GM23338 (cell line): ENCODE measurements around the gene FRMD4A. TPM values are rescaled to one million over a fixed set of nuclear protein-coding genes. Genes with fewer than 3 reads are reported as not detected.

Source experiments
- ATAC-seq: fragments of 200-7000 bp; cut with Tn5 transposase; 3 replicates; pipeline ENCODE4 v1.9.1; 2020
- DNase-seq: peaks from one replicate; pipeline ENCODE4 v3.0.0-alpha.2; 2015; ENCODE audit warnings: low spot score
- H2AFZ ChIP-seq: fragments of 200-600 bp; sonication (generic); 2 replicates; pipeline ENCODE4 v1.8.0; 2016; ENCODE audit warnings: antibody characterized with exemption, mild to moderate bottlenecking, moderate library complexity
- H3F3A ChIP-seq: fragments of 200-600 bp; sonication (generic); replicated peaks from 2 replicates; pipeline ENCODE4 v1.8.0; 2017; ENCODE audit warnings: antibody characterized with exemption, mixed run types, low read depth
- H3K27ac ChIP-seq: fragments of 200-600 bp; sonication (generic); 2 replicates; pipeline ENCODE4 v1.6.1; 2016; ENCODE audit warnings: low read depth
- H3K27me3 ChIP-seq: fragments of 200-600 bp; sonication (generic); 2 replicates; pipeline ENCODE4 v1.8.0; 2016; ENCODE audit warnings: mild to moderate bottlenecking, mixed run types, moderate library complexity; ENCODE audit not compliant: insufficient read depth
- H3K36me3 ChIP-seq: fragments of 200-600 bp; sonication (generic); 2 replicates; pipeline ENCODE4 v1.8.0; 2016; ENCODE audit warnings: mild to moderate bottlenecking; ENCODE audit not compliant: insufficient read depth
- H3K4me1 ChIP-seq: fragments of 200-600 bp; sonication (generic); 2 replicates; pipeline ENCODE4 v1.8.0; 2016; ENCODE audit warnings: mild to moderate bottlenecking, moderate library complexity; ENCODE audit not compliant: insufficient read depth
- H3K4me2 ChIP-seq: fragments of 200-600 bp; sonication (generic); 2 replicates; pipeline ENCODE4 v1.7.1; 2017; ENCODE audit warnings: mixed run types
- H3K4me3 ChIP-seq: fragments of 200-600 bp; sonication (generic); 2 replicates; pipeline ENCODE4 v1.6.1; 2016; ENCODE audit warnings: mixed run types
- H3K79me2 ChIP-seq: fragments of 200-600 bp; sonication (generic); replicated peaks from 2 replicates; pipeline ENCODE4 v1.8.0; 2017; ENCODE audit warnings: mild to moderate bottlenecking; ENCODE audit not compliant: insufficient read depth
- H3K9me2 ChIP-seq: fragments of 200-600 bp; sonication (generic); 2 replicates; pipeline ENCODE4 v1.8.0; 2017; ENCODE audit not compliant: insufficient read depth
- H4K20me1 ChIP-seq: fragments of 200-600 bp; sonication (generic); replicated peaks from 2 replicates; pipeline ENCODE4 v1.8.0; 2017; ENCODE audit warnings: mild to moderate bottlenecking; ENCODE audit not compliant: insufficient read depth
- H3K27ac Mint-ChIP-seq: 2 replicates; pipeline ENCODE4 v1.8.0; 2020; ENCODE audit warnings: inconsistent platforms, mild to moderate bottlenecking, moderate library complexity, mixed read lengths
- H3K27me3 Mint-ChIP-seq: 3 replicates; pipeline ENCODE4 v1.8.0; 2022; ENCODE audit warnings: low read depth, mild to moderate bottlenecking, moderate library complexity, mixed read lengths, inconsistent platforms; ENCODE audit not compliant: insufficient read depth, poor library complexity
- H3K36me3 Mint-ChIP-seq: 3 replicates; pipeline ENCODE4 v1.8.0; 2021; ENCODE audit warnings: low read depth, mild to moderate bottlenecking, inconsistent platforms, moderate library complexity, mixed read lengths
- H3K4me1 Mint-ChIP-seq: 3 replicates; pipeline ENCODE4 v1.8.0; 2020; ENCODE audit warnings: mild to moderate bottlenecking, inconsistent platforms, mixed read lengths
- H3K4me3 Mint-ChIP-seq: 3 replicates; pipeline ENCODE4 v1.8.0; 2021; ENCODE audit warnings: moderate library complexity, mild to moderate bottlenecking, inconsistent platforms, mixed read lengths
- H3K9me3 Mint-ChIP-seq: 3 replicates; pipeline ENCODE4 v1.8.0; 2020; ENCODE audit warnings: moderate library complexity, mild to moderate bottlenecking, inconsistent platforms, mixed read lengths
- CREB1 ChIP-seq: fragments of 250-450 bp; sonication (Bioruptor Pico); IDR thresholded peaks from 2 replicates; pipeline ENCODE4 v1.5.0; 2020; ENCODE audit warnings: low read depth, mild to moderate bottlenecking, moderate library complexity
- EZH2 ChIP-seq: fragments of 200-600 bp; sonication (generic); IDR thresholded peaks from one replicate; pipeline ENCODE4 v1.8.0; 2017; ENCODE audit warnings: antibody characterized with exemption, mild to moderate bottlenecking, low read depth; ENCODE audit not compliant: unreplicated experiment
- EZH2phosphoT487 ChIP-seq: fragments of 200-600 bp; sonication (generic); IDR thresholded peaks from one replicate; pipeline ENCODE4 v1.8.1; 2018; ENCODE audit warnings: antibody characterized with exemption; ENCODE audit not compliant: unreplicated experiment
- JUNB ChIP-seq: IDR thresholded peaks from one replicate; pipeline ENCODE4 v1.6.1; 2016; ENCODE audit warnings: antibody characterized with exemption; ENCODE audit not compliant: unreplicated experiment
- NANOG ChIP-seq: IDR thresholded peaks from 2 replicates; pipeline ENCODE4 v1.6.1; 2016; ENCODE audit warnings: antibody characterized with exemption, borderline replicate concordance
- POLR2AphosphoS5 ChIP-seq: IDR thresholded peaks from 2 replicates; pipeline ENCODE4 v1.6.1; 2016; ENCODE audit warnings: antibody characterized with exemption, low read depth
- STAT1 ChIP-seq: IDR thresholded peaks from one replicate; pipeline ENCODE4 v1.6.1; 2016; ENCODE audit warnings: antibody characterized with exemption; ENCODE audit not compliant: unreplicated experiment
- ZNF114 ChIP-seq: fragments of 250-450 bp; sonication (Bioruptor Pico); IDR thresholded peaks from 2 replicates; pipeline ENCODE4 v1.5.0; 2020; ENCODE audit warnings: mild to moderate bottlenecking, moderate library complexity
- ZNF331 ChIP-seq: fragments of 250-450 bp; sonication (Bioruptor Pico); IDR thresholded peaks from 2 replicates; pipeline ENCODE4 v1.5.0; 2020; ENCODE audit warnings: low read depth, mild to moderate bottlenecking, moderate library complexity
- polyA plus RNA-seq: library from polyadenylated mRNA; unstranded; fragments of >200 nt; fragmentation: Nextera tagmentation; extraction: Ambion mirVana; gene quantifications from 2 replicates; pipeline ENCODE4 v1.2.1, GENCODE V29; 2016
- total RNA-seq: library from RNA; depleted of rRNA; stranded (reverse); fragments of >200 nt; shearing (Covaris generic); gene quantifications from 2 replicates; pipeline ENCODE4 v1.2.3, GENCODE V29; 2014
- TF ChIP-seq, protein P1 (sequence below), 2 experiments: fragments of 200-600 bp in 1 of 2; sonication (generic) in 1 of 2; conservative IDR thresholded peaks; 2 replicates each; pipeline versions ENCODE4 v1.5.1 to v1.6.1; 2016 to 2017; ENCODE audit warnings: antibody characterized with exemption in 2 of 2, low read depth in 2 of 2, mild to moderate bottlenecking in 2 of 2, moderate library complexity in 1 of 2
- TF ChIP-seq, protein P2 (sequence below): IDR thresholded peaks from one replicate; pipeline ENCODE4 v1.6.1; 2018; ENCODE audit warnings: antibody characterized with exemption; ENCODE audit not compliant: unreplicated experiment
- TF ChIP-seq, protein P3 (sequence below): fragments of 250-450 bp; sonication (Bioruptor Pico); IDR thresholded peaks from 2 replicates; pipeline ENCODE4 v1.5.0; 2020; ENCODE audit warnings: mild to moderate bottlenecking, moderate library complexity
- TF ChIP-seq, protein P4 (sequence below): IDR thresholded peaks from 2 replicates; pipeline ENCODE4 v1.6.1; 2016; ENCODE audit warnings: antibody characterized with exemption

The FRMD4A gene
- total and polyA plus RNA-seq, 2 experiments from 2014 or later = 14.0 to 20.1 TPM

DNA sequence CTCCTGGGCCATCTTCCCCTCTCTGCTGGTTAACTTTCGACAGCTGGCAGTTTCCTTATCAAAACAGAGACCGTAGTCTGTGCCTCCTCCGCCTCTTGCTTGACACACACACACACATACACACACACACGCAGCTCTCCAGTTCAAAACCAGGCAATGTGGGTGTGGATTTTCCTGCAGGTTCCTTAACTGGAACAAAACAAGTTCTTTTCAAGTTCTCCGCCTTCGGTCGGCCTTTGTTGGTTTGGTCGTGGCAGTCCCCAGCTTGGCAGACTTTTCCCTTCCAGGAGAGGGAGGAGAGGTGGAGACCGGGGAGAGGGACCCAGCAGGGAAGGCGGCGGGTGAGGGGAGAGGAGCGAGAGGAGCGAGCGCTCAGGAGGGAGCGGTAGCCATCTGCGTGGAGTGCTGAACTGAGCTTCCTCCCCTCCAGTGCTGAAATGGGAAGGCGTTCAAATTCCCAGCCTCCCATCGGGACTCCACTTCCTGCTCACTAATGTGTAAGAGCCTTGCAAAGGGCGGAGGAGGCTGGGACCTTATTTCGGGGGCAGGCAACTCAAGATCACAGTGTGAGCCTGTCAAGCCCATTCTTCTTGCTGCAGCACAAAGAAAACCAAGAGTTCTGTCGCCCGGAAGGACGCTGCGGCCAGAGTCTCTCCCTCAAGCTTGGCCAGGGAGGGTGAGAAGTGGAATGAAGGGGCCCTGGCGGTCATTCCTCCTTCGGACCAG, 623.4 kb downstream of the FRMD4A start:
- H3K4me1 ChIP-seq = peaks cover 53% of the 10 kb centered on the region
- H3K9me3 Mint-ChIP-seq = no peaks in the 10 kb centered on the region

More for the DNA sequence above, 623.4 kb downstream of the FRMD4A start:
- Histone ChIP-seq H3K79me2 (no peaks in the 10 kb centered on the region), H3K36me3 (no peaks in the 10 kb centered on the region), H4K20me1 (no peaks in the 10 kb centered on the region), H3K4me2 (peak overlapping the region; percentile 76), H2AFZ (no peak overlapping the region), H3K9me2 (no peaks in the 10 kb centered on the region), H3K4me3 (peak overlapping the region; percentile 47), H3F3A (no peaks in the 10 kb centered on the region), H3K27ac (peak overlapping the region; percentile 88), H3K27me3 (no peaks in the 10 kb centered on the region)
- Mint-ChIP-seq H3K4me3 (peak overlapping the region; percentile 88), H3K4me1 (peaks cover 88% of the 10 kb centered on the region), H3K27me3 (peaks cover 21% of the 10 kb centered on the region), H3K36me3 (peaks cover 10% of the 10 kb centered on the region), H3K27ac (peak overlapping the region; percentile 88)
- ATAC-seq = peak; percentile 77
- TF ChIP-seq, protein P1, sequence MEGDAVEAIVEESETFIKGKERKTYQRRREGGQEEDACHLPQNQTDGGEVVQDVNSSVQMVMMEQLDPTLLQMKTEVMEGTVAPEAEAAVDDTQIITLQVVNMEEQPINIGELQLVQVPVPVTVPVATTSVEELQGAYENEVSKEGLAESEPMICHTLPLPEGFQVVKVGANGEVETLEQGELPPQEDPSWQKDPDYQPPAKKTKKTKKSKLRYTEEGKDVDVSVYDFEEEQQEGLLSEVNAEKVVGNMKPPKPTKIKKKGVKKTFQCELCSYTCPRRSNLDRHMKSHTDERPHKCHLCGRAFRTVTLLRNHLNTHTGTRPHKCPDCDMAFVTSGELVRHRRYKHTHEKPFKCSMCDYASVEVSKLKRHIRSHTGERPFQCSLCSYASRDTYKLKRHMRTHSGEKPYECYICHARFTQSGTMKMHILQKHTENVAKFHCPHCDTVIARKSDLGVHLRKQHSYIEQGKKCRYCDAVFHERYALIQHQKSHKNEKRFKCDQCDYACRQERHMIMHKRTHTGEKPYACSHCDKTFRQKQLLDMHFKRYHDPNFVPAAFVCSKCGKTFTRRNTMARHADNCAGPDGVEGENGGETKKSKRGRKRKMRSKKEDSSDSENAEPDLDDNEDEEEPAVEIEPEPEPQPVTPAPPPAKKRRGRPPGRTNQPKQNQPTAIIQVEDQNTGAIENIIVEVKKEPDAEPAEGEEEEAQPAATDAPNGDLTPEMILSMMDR (conservative IDR thresholded peaks at IDR 0.05; ENCODE audit: low read depth in 2 of 2) = no peak
- TF ChIP-seq POLR2AphosphoS5 = no peak
- no peak for TF ChIP-seq EZH2
- TF ChIP-seq STAT1 = no peak
- TF ChIP-seq ZNF114 (CRISPR knock-in tag) = no peak
- TF ChIP-seq, protein P2, sequence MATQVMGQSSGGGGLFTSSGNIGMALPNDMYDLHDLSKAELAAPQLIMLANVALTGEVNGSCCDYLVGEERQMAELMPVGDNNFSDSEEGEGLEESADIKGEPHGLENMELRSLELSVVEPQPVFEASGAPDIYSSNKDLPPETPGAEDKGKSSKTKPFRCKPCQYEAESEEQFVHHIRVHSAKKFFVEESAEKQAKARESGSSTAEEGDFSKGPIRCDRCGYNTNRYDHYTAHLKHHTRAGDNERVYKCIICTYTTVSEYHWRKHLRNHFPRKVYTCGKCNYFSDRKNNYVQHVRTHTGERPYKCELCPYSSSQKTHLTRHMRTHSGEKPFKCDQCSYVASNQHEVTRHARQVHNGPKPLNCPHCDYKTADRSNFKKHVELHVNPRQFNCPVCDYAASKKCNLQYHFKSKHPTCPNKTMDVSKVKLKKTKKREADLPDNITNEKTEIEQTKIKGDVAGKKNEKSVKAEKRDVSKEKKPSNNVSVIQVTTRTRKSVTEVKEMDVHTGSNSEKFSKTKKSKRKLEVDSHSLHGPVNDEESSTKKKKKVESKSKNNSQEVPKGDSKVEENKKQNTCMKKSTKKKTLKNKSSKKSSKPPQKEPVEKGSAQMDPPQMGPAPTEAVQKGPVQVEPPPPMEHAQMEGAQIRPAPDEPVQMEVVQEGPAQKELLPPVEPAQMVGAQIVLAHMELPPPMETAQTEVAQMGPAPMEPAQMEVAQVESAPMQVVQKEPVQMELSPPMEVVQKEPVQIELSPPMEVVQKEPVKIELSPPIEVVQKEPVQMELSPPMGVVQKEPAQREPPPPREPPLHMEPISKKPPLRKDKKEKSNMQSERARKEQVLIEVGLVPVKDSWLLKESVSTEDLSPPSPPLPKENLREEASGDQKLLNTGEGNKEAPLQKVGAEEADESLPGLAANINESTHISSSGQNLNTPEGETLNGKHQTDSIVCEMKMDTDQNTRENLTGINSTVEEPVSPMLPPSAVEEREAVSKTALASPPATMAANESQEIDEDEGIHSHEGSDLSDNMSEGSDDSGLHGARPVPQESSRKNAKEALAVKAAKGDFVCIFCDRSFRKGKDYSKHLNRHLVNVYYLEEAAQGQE = no peak
- no peak for TF ChIP-seq ZNF331
- no peak for TF ChIP-seq JUNB
- TF ChIP-seq, protein P3, sequence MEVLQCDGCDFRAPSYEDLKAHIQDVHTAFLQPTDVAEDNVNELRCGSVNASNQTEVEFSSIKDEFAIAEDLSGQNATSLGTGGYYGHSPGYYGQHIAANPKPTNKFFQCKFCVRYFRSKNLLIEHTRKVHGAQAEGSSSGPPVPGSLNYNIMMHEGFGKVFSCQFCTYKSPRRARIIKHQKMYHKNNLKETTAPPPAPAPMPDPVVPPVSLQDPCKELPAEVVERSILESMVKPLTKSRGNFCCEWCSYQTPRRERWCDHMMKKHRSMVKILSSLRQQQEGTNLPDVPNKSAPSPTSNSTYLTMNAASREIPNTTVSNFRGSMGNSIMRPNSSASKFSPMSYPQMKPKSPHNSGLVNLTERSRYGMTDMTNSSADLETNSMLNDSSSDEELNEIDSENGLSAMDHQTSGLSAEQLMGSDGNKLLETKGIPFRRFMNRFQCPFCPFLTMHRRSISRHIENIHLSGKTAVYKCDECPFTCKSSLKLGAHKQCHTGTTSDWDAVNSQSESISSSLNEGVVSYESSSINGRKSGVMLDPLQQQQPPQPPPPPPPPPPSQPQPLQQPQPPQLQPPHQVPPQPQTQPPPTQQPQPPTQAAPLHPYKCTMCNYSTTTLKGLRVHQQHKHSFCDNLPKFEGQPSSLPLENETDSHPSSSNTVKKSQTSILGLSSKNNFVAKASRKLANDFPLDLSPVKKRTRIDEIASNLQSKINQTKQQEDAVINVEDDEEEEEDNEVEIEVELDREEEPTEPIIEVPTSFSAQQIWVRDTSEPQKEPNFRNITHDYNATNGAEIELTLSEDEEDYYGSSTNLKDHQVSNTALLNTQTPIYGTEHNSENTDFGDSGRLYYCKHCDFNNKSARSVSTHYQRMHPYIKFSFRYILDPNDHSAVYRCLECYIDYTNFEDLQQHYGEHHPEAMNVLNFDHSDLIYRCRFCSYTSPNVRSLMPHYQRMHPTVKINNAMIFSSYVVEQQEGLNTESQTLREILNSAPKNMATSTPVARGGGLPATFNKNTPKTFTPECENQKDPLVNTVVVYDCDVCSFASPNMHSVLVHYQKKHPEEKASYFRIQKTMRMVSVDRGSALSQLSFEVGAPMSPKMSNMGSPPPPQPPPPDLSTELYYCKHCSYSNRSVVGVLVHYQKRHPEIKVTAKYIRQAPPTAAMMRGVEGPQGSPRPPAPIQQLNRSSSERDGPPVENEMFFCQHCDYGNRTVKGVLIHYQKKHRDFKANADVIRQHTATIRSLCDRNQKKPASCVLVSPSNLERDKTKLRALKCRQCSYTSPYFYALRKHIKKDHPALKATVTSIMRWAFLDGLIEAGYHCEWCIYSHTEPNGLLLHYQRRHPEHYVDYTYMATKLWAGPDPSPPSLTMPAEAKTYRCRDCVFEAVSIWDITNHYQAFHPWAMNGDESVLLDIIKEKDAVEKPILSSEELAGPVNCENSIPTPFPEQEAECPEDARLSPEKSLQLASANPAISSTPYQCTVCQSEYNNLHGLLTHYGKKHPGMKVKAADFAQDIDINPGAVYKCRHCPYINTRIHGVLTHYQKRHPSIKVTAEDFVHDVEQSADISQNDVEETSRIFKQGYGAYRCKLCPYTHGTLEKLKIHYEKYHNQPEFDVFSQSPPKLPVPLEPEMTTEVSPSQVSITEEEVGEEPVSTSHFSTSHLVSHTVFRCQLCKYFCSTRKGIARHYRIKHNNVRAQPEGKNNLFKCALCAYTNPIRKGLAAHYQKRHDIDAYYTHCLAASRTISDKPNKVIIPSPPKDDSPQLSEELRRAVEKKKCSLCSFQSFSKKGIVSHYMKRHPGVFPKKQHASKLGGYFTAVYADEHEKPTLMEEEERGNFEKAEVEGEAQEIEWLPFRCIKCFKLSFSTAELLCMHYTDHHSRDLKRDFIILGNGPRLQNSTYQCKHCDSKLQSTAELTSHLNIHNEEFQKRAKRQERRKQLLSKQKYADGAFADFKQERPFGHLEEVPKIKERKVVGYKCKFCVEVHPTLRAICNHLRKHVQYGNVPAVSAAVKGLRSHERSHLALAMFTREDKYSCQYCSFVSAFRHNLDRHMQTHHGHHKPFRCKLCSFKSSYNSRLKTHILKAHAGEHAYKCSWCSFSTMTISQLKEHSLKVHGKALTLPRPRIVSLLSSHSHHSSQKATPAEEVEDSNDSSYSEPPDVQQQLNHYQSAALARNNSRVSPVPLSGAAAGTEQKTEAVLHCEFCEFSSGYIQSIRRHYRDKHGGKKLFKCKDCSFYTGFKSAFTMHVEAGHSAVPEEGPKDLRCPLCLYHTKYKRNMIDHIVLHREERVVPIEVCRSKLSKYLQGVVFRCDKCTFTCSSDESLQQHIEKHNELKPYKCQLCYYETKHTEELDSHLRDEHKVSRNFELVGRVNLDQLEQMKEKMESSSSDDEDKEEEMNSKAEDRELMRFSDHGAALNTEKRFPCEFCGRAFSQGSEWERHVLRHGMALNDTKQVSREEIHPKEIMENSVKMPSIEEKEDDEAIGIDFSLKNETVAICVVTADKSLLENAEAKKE (CRISPR knock-in tag) = no peak
- TF ChIP-seq, protein P4, sequence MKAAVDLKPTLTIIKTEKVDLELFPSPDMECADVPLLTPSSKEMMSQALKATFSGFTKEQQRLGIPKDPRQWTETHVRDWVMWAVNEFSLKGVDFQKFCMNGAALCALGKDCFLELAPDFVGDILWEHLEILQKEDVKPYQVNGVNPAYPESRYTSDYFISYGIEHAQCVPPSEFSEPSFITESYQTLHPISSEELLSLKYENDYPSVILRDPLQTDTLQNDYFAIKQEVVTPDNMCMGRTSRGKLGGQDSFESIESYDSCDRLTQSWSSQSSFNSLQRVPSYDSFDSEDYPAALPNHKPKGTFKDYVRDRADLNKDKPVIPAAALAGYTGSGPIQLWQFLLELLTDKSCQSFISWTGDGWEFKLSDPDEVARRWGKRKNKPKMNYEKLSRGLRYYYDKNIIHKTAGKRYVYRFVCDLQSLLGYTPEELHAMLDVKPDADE = no peak; the same call in 1 of the 2 replicates
- TF ChIP-seq EZH2phosphoT487 = no peak
- TF ChIP-seq NANOG = no peak
- TF ChIP-seq CREB1 (CRISPR knock-in tag) = no peak
- peak; percentile 87 for DNase-seq
